G401 (cell line): ENCODE results near the gene SLCO1B3. TPM values are rescaled to one million over a fixed set of nuclear protein-coding genes. Genes with fewer than 3 reads are reported as not detected.
"Not testable (repeated sequence)": the region's sequence is repeated elsewhere in the genome, so short reads cannot be mapped to it uniquely, and the experiment has no call there.

Source experiments
- DNase-seq: peaks from one replicate; pipeline ENCODE4 v3.0.0-alpha.2; 2015; ENCODE audit warnings: low spot score
- in situ Hi-C: cut with HindIII; loops from 2 replicates; pipeline ENCODE4 v1.10.0; 2016; ENCODE audit warnings: low sequenced_read_pairs, mixed read lengths
- total RNA-seq: library from RNA; depleted of rRNA; stranded (reverse); fragments of >200 nt; shearing (Covaris generic); gene quantifications from 2 replicates; pipeline ENCODE4 v1.2.3, GENCODE V29; 2014; rRNA removed

SLCO1B3 gene, protein sequence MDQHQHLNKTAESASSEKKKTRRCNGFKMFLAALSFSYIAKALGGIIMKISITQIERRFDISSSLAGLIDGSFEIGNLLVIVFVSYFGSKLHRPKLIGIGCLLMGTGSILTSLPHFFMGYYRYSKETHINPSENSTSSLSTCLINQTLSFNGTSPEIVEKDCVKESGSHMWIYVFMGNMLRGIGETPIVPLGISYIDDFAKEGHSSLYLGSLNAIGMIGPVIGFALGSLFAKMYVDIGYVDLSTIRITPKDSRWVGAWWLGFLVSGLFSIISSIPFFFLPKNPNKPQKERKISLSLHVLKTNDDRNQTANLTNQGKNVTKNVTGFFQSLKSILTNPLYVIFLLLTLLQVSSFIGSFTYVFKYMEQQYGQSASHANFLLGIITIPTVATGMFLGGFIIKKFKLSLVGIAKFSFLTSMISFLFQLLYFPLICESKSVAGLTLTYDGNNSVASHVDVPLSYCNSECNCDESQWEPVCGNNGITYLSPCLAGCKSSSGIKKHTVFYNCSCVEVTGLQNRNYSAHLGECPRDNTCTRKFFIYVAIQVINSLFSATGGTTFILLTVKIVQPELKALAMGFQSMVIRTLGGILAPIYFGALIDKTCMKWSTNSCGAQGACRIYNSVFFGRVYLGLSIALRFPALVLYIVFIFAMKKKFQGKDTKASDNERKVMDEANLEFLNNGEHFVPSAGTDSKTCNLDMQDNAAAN
- total RNA-seq: not detected in 2 replicates

GRCh38 chr12:20810487-20810886 is at the start of gene SLCO1B3:
SLCO1B3 (plus strand) TSS chr12:20810705; CDS start chr12:20815739, 5,034 bp downstream.
- in situ Hi-C loops: no loop called here
- no peak for DNase-seq

- DNase-seq: no peak
- in situ Hi-C loops: no loop called here
Observed at GRCh38 chr12:20777420-20777819, 33.1 kb upstream of the SLCO1B3 start.

GRCh38 chr12:20778969-20779368 is 31.5 kb upstream of the SLCO1B3 start:
- in situ Hi-C loops: no loop called here
- no peak for DNase-seq

DNA sequence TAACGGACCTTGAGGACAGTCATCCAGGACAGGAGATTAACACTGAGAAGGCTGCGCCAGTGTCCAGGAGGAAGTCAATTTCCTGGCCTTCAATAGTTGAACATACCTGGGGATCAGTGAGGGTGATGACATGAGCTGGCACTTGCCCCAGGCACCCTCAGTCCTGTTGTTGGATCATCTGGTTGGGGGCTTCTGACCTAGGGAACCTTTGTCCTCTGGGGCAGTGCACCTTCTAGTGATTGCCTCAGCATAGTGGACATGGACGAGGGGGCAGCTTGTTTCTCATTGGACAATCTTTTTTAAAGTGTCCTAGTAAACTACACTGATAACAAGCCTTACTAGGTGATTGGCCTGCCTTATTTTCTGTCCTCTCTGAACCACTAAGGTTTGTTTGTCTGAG is 30.5 kb upstream of the SLCO1B3 start:
- DNase-seq, in situ Hi-C loops: not testable (repeated sequence)

DNA sequence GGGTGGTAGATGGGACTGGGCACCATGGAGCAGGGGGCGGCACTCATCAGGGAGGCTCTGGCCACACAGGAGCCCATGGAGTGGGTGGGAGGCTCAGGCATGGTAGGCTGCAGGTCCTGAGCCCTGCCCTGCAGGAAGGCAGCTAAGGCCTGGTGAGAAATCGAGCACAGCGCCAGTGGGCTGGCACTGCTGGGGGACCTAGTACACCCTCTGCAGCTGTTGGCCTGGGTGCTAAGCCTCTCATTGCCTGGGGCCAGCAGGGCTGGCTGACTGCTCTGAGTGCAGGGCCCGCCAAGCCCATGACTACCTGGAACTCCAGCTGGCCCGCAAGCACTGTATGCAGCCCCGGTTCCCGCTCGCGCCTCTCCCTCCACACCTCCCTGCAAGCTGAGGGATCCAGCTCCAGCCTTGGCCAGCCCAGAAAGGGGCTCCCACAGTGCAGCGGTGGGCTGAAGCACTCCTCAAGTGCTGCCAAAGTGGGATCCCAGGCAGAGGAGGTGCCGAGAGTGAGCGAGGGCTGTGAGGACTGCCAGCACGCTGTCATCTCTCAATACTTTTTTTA is 26.6 kb upstream of the SLCO1B3 start:
- DNase-seq, in situ Hi-C loops: not testable (repeated sequence)

DNA sequence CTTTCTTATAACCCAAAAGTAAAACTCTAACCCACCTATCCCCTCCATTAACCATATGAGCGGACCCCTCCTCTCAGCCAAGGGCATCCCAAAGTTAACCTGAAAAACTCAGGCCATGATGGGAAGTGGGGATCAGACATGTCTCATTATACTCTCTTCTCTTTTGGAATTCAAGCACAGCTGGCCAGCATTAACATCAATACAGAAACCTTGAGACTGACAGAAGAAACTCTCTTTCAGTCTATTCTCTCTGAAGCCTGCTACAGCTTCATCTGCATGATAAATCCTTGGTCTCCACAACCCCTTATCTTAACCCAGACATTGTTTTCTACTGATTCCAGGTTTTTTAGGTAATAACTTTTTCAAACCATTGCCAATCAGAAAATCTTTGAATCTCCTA is 17.5 kb upstream of the SLCO1B3 start:
- in situ Hi-C loops: no loop called here

GRCh38 chr12:20798554-20798953 is 12.0 kb upstream of the SLCO1B3 start:
- peak; percentile 48 for DNase-seq
- in situ Hi-C loops: no loop called here

More for the DNA sequence above, 17.5 kb upstream of the SLCO1B3 start:
- no peak for DNase-seq

DNA sequence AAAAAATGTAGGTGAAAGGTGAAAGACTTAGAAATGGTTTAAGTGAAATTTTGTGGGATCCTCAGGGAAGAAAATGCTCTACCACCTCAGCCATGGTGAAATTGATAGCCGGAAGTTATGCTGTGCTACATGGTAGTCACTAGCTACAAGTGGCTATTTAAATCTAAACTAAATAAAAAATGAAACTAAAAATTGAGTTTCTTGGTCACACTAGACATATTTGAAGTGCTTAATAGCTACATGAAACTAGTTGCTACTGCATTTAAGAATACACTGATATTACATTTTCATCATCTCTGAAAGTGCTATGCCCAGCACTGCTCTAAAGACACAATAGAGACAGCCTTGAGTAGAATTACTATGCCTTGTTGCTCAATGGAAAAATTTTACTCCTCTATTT is 10.3 kb upstream of the SLCO1B3 start:
- in situ Hi-C loops: no loop called here
- no peak for DNase-seq

- no peak for DNase-seq
- in situ Hi-C loops: no loop called here
Observed at GRCh38 chr12:20801035-20801434, 9.5 kb upstream of the SLCO1B3 start.

DNA sequence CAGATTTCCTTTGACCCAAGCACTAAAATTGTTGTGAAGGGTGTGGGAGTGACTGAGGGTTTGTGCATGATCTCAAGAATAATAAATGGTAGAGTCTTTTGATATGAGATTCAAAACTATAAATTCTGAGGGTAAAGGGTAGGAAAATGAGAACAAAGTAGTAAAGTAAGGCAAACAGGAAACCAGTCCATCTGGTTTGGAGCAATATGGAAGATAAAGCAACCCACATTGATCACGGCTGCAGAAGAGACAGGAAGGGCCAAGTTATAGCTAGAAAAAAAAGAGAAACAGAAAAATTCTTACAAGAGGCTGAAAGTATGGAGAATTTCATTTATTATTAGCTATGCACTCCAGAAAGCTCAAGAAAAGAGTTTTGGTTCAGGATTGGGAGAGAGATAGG is 4.6 kb upstream of the SLCO1B3 start:
- in situ Hi-C loops: no loop called here
- no peak for DNase-seq

- no peak for DNase-seq
- in situ Hi-C loops: no loop called here
Observed at GRCh38 chr12:20807192-20808080, 3.1 kb upstream of the SLCO1B3 start.

- in situ Hi-C loops: no loop called here
- no peak for DNase-seq
Observed at GRCh38 chr12:20808521-20808920, 2.0 kb upstream of the SLCO1B3 start.

DNA sequence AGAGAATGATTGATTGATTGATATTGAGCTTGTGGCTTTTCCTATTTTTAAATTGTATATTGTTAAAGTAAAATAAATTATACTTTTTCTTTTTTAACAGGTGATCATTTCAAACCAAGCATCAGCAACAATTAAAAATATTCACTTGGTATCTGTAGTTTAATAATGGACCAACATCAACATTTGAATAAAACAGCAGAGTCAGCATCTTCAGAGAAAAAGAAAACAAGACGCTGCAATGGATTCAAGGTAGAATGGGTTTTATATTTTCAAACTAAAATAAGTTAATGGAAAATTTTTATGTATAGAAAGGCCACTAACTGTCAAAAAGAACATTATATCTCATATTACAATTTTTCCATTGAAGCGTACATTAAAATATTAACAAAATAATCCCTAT is 5.1 kb downstream of the SLCO1B3 start:
- in situ Hi-C loops: no loop called here

GRCh38 chr12:20822415-20822814 is 11.9 kb downstream of the SLCO1B3 start:
- no peak for DNase-seq
- in situ Hi-C loops: no loop called here

More for the DNA sequence above, 5.1 kb downstream of the SLCO1B3 start:
- DNase-seq: no peak

DNA sequence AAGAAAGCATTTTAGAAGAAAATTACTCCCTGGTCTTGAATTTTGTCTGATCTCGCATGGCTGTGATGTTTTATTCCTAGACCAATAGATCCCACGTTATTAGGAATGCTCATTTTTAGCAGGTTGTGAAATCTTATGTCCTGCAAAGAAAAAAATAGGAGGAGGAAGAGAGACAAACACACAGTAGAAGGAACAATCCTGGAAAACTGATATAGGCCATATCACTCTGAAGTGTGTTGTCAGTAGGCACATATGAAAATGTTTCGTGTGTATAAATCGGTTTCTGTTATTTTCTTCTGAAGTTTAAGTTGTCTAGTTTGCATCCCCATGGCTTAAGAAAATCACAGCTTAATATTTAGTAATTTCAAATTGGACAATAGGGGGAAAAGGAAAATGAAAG is 12.4 kb downstream of the SLCO1B3 start:
- DNase-seq: no peak
- in situ Hi-C loops: no loop called here

DNA sequence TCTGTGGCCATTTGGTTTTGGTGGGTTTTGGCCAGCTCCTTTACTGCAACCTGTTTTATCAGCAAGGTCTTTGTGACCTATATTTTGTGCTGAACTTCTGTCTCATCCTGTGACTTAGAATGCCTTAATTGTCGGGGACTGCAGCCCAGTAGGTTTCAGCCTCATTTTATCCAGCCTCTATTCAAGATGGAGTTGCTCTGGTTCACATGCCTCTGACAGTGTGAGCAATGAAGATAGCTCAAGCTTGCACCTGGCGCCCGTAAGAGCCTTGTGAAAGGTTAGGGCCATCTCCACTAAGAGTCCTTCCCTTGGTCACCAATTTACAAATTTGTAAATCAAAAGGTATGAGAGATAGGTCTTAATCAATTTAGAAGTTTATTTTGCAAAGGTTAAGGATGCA is 19.4 kb downstream of the SLCO1B3 start:
- DNase-seq: no peak
- in situ Hi-C loops: no loop called here

GRCh38 chr12:20830456-20830855 is 20.0 kb downstream of the SLCO1B3 start:
- no peak for DNase-seq
- in situ Hi-C loops: no loop called here

DNA sequence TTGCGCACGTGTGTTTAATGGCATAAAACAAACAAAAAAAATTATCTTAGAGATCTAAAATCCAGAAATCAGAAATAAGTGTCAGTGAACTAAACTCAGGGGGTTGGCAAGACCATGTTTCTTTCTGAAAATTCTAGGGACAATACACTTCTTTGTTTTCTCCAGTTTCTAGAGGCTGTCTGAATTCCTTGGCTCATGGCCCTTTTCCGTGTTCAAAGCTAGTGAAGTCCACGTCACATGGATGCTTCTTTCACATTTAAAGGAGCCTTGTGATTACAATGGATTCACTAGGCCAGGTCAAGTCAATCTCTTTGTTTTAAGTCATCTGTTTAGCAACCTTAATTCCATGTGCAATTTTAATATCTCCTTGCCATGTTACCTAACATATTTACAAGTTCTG is 22.4 kb downstream of the SLCO1B3 start:
- DNase-seq: no peak
- in situ Hi-C loops: no loop called here

GRCh38 chr12:20852649-20853048 is 42.1 kb downstream of the SLCO1B3 start:
- in situ Hi-C loops: no loop called here

More at GRCh38 chr12:20852649-20853048, 42.1 kb downstream of the SLCO1B3 start:
- no peak for DNase-seq
